Thyroid gland (tissue), 4 donors: Measurements from ENCODE around the gene RNF187.

Source experiments
- POLR2A ChIP-seq, 2 donors: fragments of 450-650 bp; IDR thresholded peaks; one replicate each; pipeline ENCODE4 v1.6.1; 2017; ENCODE audit warnings: antibody characterized with exemption in 2 of 2, mild to moderate bottlenecking in 2 of 2, moderate library complexity in 1 of 2
- TF ChIP-seq, protein P1 (sequence below), 6 experiments: fragments of 200-600 bp in 3 of 6; fragments of 450-650 bp in 3 of 6; sonication (generic) in 3 of 6; IDR thresholded peaks; one replicate each; pipeline ENCODE4 v1.5.1; 2016 to 2019; ENCODE audit warnings: antibody characterized with exemption in 6 of 6, mild to moderate bottlenecking in 2 of 6, inconsistent platforms in 1 of 6, moderate library complexity in 1 of 6

DNA sequence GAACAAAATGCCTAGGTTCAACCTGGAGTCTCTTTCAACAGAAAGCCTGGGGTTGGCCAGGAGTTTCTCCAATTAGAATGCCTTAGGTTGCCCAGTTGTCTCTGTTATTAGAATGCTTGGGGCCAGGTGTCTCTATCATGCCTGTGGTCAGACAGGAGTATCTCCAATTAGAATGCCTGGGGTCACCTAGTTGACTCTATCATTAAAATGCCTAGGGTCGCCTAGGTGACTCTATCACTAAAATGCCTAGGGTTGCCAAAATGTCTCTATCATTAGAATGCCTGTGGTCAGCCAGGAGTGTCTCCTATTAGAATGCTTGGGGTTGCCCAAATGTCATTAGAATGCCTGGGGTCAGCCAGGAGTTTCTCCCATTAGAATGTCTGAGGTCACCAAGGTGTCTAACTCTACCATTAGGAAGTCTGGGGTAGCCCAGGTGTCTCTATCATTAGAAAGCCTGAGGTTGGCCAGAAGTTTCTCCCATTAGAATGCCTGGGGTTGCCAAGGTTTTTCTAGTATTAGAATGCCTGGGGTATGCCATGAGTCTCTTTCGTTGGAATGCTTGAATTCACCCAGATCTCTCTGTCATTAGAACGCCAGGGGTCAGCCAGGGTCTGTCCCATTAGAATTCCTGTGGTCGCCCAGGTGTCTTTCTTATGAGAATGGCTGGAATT lies 57.9 kb downstream of the RNF187 start:
- TF ChIP-seq POLR2A (IDR thresholded peaks at IDR 0.05): no peak
- TF ChIP-seq, protein P1, sequence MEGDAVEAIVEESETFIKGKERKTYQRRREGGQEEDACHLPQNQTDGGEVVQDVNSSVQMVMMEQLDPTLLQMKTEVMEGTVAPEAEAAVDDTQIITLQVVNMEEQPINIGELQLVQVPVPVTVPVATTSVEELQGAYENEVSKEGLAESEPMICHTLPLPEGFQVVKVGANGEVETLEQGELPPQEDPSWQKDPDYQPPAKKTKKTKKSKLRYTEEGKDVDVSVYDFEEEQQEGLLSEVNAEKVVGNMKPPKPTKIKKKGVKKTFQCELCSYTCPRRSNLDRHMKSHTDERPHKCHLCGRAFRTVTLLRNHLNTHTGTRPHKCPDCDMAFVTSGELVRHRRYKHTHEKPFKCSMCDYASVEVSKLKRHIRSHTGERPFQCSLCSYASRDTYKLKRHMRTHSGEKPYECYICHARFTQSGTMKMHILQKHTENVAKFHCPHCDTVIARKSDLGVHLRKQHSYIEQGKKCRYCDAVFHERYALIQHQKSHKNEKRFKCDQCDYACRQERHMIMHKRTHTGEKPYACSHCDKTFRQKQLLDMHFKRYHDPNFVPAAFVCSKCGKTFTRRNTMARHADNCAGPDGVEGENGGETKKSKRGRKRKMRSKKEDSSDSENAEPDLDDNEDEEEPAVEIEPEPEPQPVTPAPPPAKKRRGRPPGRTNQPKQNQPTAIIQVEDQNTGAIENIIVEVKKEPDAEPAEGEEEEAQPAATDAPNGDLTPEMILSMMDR (IDR thresholded peaks at IDR 0.05): no peak
